HepG2 (cell line): ENCODE results near the gene PACS1. TPM values are rescaled to one million over a fixed set of nuclear protein-coding genes. Genes with fewer than 3 reads are reported as not detected.

Experiments used
- HES4 ChIP-seq: sonication (generic); formaldehyde crosslinking; IDR thresholded peaks from 2 replicates; pipeline ENCODE4 v1.9.0; 2021; ENCODE audit warnings: mild to moderate bottlenecking, missing genetic modification reagents, borderline replicate concordance
- HMG20B ChIP-seq: conservative IDR thresholded peaks from 2 replicates; pipeline ENCODE4 v1.6.1; 2016; ENCODE audit warnings: missing genetic modification reagents, missing compliant biosample characterization
- MBD4 ChIP-seq: IDR thresholded peaks from 2 replicates; pipeline ENCODE4 v1.6.1; 2012; ENCODE audit warnings: low read length, inconsistent platforms, borderline replicate concordance
- MBNL3 ChIP-seq: fragments of 250-450 bp; sonication (Bioruptor Pico); conservative IDR thresholded peaks from 2 replicates; pipeline ENCODE4 v1.8.0; 2022; ENCODE audit warnings: mild to moderate bottlenecking, inconsistent platforms
- MED8 ChIP-seq: sonication (generic); formaldehyde crosslinking; IDR thresholded peaks from 2 replicates; pipeline ENCODE4 v1.8.1; 2023; ENCODE audit warnings: mild to moderate bottlenecking, missing genetic modification reagents; ENCODE audit not compliant: insufficient replicate concordance
- MIER3 ChIP-seq: IDR thresholded peaks from 2 replicates; pipeline ENCODE4 v1.6.1; 2016; ENCODE audit warnings: missing compliant biosample characterization, borderline replicate concordance
- NFE2 ChIP-seq: sonication (generic); formaldehyde crosslinking; IDR thresholded peaks from 2 replicates; pipeline ENCODE4 v1.4.0; 2020; ENCODE audit warnings: missing genetic modification reagents
- RELA ChIP-seq: sonication (generic); formaldehyde crosslinking; IDR thresholded peaks from 2 replicates; pipeline ENCODE4 v1.4.0; 2020; ENCODE audit warnings: missing genetic modification reagents
- RXRB ChIP-seq: IDR thresholded peaks from 2 replicates; pipeline ENCODE4 v1.6.1; 2016; ENCODE audit warnings: borderline replicate concordance, missing genetic modification reagents, missing compliant biosample characterization
- SIN3B ChIP-seq: fragments of 150-350 bp; IDR thresholded peaks from 2 replicates; pipeline ENCODE4 v1.6.1; 2014; ENCODE audit warnings: low read length
- SMAD3 ChIP-seq: sonication (generic); formaldehyde crosslinking; IDR thresholded peaks from 2 replicates; pipeline ENCODE4 v1.4.0; 2020; ENCODE audit warnings: missing genetic modification reagents
- SP5 ChIP-seq: IDR thresholded peaks from 2 replicates; pipeline ENCODE4 v1.6.1; 2016; ENCODE audit warnings: low read depth, borderline replicate concordance
- TBP ChIP-seq: sonication (generic); formaldehyde crosslinking; IDR thresholded peaks from 2 replicates; pipeline ENCODE4 v1.5.0; 2020; ENCODE audit warnings: missing genetic modification reagents
- TIGD3 ChIP-seq: sonication (generic); formaldehyde crosslinking; IDR thresholded peaks from 2 replicates; pipeline ENCODE4 v1.5.1; 2020; ENCODE audit warnings: mild to moderate bottlenecking, missing genetic modification reagents, borderline replicate concordance
- ZBTB1 ChIP-seq: sonication (generic); formaldehyde crosslinking; IDR thresholded peaks from 2 replicates; pipeline ENCODE4 v1.4.0; 2020; ENCODE audit warnings: missing genetic modification reagents, borderline replicate concordance
- ZNF230 ChIP-seq: sonication (generic); formaldehyde crosslinking; IDR thresholded peaks from 2 replicates; pipeline ENCODE4 v1.4.0; 2020; ENCODE audit warnings: mild to moderate bottlenecking, missing genetic modification reagents
- ZNF275 ChIP-seq: sonication (generic); formaldehyde crosslinking; IDR thresholded peaks from 2 replicates; pipeline ENCODE4 v1.8.0; 2022; ENCODE audit warnings: missing genetic modification reagents, mild to moderate bottlenecking, inconsistent platforms, borderline replicate concordance
- ZNF577 ChIP-seq: sonication (generic); formaldehyde crosslinking; IDR thresholded peaks from 2 replicates; pipeline ENCODE4 v1.4.0; 2020; ENCODE audit warnings: mild to moderate bottlenecking, low read depth, missing genetic modification reagents, borderline replicate concordance
- polyA plus RNA-seq, 8 experiments: library from polyadenylated mRNA; depleted of rRNA in 3 of 8; stranded (reverse) in 7 of 8; unstranded in 1 of 8; fragments of >200 nt; fragmentation: Illumina TruSeq in 4 of 8; extraction: Trizol in 4 of 8; gene quantifications; 2 replicates each; pipeline versions ENCODE4 v1.2.1 to v1.2.3, GENCODE V29; 2011 to 2016; ENCODE audit warnings: low read depth in 4 of 8, missing spikeins in 1 of 8, mixed read lengths in 1 of 8; ENCODE audit not compliant: insufficient read depth in 1 of 8
- total RNA-seq, 5 experiments: library from RNA; depleted of rRNA; stranded (reverse); fragments of >200 nt; fragmentation: Illumina TruSeq; extraction: Trizol; gene quantifications; 2 replicates each; pipeline ENCODE4 v1.2.3, GENCODE V29; 2016; ENCODE audit warnings: low read depth in 1 of 5
- TF ChIP-seq, protein P1 (sequence below): sonication (generic); formaldehyde crosslinking; IDR thresholded peaks from 2 replicates; pipeline ENCODE4 v1.5.0; 2020; ENCODE audit warnings: mild to moderate bottlenecking, missing genetic modification reagents, borderline replicate concordance
- TF ChIP-seq, protein P2 (sequence below): sonication (generic); formaldehyde crosslinking; IDR thresholded peaks from 2 replicates; pipeline ENCODE4 v1.4.0; 2020; ENCODE audit warnings: missing genetic modification reagents, borderline replicate concordance

Gene PACS1
- total and polyA plus RNA-seq, 2 of the 13 experiments (the other 11 are each of a cell fraction or from before 2014, with no cell fraction given): 7.6 to 8.6 TPM

DNA sequence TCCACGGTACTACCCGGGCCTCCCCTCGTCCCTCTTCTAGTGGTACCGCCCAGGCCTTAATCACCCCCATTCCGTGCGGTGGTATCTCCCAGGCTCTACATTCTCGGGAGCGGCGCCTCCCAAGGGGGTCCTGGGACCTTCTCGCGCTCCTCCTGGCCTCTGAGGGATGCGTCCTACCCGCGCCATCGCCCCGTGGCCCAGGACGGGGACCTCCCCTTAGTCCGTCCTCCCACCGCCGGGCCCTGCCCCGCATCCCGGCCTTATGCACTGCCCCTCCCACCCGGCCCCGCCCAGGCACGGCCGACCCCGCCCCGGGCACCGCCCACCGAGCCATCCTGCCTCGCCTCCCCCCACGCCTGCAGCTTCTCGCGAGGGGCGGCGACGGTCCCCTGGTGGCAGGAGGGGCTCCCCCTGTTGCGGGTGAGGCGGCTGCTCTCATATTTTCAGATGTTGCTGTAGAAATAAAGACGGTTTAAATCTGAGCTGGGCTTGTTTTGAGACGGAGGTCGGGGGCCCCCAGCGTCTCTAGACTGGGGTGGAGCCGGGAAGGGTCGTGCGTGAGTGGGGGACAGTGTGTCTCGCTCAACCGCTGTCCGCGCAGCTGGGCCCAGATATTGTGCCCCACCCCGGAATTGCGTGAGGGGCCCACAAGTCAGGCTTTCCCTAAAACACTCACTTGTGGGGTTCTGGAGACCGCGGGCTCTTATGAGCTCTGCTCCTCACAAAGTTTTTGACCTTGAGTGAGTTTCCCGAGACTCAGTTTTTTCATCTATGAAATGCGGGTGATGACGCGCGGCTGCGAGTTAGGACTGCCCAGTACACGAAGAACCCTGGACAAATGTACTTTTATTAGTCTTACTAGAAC, 197.5 kb downstream of the PACS1 start (continued):
- TF ChIP-seq SMAD3 (CRISPR knock-in tag): no peak
- TF ChIP-seq MBD4: no peak
- no peak for TF ChIP-seq TBP (CRISPR knock-in tag)
- TF ChIP-seq, protein P1, sequence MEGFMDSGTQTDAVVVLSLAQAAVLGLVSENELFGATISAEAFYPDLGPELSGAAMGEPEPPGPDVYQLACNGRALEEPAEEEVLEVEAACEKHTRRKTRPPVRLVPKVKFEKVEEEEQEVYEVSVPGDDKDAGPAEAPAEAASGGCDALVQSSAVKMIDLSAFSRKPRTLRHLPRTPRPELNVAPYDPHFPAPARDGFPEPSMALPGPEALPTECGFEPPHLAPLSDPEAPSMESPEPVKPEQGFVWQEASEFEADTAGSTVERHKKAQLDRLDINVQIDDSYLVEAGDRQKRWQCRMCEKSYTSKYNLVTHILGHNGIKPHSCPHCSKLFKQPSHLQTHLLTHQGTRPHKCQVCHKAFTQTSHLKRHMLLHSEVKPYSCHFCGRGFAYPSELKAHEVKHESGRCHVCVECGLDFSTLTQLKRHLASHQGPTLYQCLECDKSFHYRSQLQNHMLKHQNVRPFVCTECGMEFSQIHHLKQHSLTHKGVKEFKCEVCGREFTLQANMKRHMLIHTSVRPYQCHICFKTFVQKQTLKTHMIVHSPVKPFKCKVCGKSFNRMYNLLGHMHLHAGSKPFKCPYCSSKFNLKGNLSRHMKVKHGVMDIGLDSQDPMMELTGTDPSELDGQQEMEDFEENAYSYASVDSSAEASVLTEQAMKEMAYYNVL (CRISPR knock-in tag): 0 out of 2 replicates have a peak, but pooled peaks have one; percentile 53
- TF ChIP-seq RELA (CRISPR knock-in tag): no peak
- TF ChIP-seq SP5 (CRISPR knock-in tag): peak; percentile 62
- TF ChIP-seq ZNF275 (CRISPR knock-in tag): no peak
- no peak for TF ChIP-seq MIER3 (CRISPR knock-in tag)
- no peak for TF ChIP-seq NFE2 (CRISPR knock-in tag)
- no peak; the same call in 1 of the 2 replicates for TF ChIP-seq RXRB (CRISPR knock-in tag)
- TF ChIP-seq, protein P2, sequence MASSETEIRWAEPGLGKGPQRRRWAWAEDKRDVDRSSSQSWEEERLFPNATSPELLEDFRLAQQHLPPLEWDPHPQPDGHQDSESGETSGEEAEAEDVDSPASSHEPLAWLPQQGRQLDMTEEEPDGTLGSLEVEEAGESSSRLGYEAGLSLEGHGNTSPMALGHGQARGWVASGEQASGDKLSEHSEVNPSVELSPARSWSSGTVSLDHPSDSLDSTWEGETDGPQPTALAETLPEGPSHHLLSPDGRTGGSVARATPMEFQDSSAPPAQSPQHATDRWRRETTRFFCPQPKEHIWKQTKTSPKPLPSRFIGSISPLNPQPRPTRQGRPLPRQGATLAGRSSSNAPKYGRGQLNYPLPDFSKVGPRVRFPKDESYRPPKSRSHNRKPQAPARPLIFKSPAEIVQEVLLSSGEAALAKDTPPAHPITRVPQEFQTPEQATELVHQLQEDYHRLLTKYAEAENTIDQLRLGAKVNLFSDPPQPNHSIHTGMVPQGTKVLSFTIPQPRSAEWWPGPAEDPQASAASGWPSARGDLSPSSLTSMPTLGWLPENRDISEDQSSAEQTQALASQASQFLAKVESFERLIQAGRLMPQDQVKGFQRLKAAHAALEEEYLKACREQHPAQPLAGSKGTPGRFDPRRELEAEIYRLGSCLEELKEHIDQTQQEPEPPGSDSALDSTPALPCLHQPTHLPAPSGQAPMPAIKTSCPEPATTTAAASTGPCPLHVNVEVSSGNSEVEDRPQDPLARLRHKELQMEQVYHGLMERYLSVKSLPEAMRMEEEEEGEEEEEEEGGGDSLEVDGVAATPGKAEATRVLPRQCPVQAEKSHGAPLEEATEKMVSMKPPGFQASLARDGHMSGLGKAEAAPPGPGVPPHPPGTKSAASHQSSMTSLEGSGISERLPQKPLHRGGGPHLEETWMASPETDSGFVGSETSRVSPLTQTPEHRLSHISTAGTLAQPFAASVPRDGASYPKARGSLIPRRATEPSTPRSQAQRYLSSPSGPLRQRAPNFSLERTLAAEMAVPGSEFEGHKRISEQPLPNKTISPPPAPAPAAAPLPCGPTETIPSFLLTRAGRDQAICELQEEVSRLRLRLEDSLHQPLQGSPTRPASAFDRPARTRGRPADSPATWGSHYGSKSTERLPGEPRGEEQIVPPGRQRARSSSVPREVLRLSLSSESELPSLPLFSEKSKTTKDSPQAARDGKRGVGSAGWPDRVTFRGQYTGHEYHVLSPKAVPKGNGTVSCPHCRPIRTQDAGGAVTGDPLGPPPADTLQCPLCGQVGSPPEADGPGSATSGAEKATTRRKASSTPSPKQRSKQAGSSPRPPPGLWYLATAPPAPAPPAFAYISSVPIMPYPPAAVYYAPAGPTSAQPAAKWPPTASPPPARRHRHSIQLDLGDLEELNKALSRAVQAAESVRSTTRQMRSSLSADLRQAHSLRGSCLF (CRISPR knock-in tag): no peak
- TF ChIP-seq SIN3B: no peak
- no peak for TF ChIP-seq HES4 (CRISPR knock-in tag)
- no peak; the same call in 1 of the 2 replicates for TF ChIP-seq ZNF230 (CRISPR knock-in tag)
- TF ChIP-seq TIGD3 (CRISPR knock-in tag): peak; percentile 42; the same call in 1 of the 2 replicates
- peak; percentile 29 for TF ChIP-seq MED8 (CRISPR knock-in tag)
- no peak for TF ChIP-seq MBNL3 (CRISPR knock-in tag)
- no peak for TF ChIP-seq ZBTB1
- no peak for TF ChIP-seq HMG20B (CRISPR knock-in tag)
- TF ChIP-seq ZNF577 (CRISPR knock-in tag): no peak
